ENCODE data around the gene HJV.
A peak's percentile ranks its signal among the peaks of the same experiment; 100 is the strongest.

Gene HJV

GRCh38 chr1:145999321-146000024 is 22.1 kb downstream of the HJV start:
- Histone ChIP-seq H3K9me3 (ENCODE audit: control insufficient read depth in 1 of 2, low read length in 2 of 2) (no peaks in the 10 kb centered on the region), H3K27me3 (ENCODE audit: control insufficient read depth in 1 of 2, insufficient read depth in 2 of 2, low read length in 2 of 2) (no peaks in the 10 kb centered on the region), H3K9ac (ENCODE audit: low read depth in 1 of 2, low read length in 2 of 2) (peak overlapping the region in 1 of 2 donors; percentile 28), H3K4me3 (ENCODE audit: low read depth in 1 of 2, low read length in 2 of 2) (peak overlapping the region in 1 of 2 donors; percentile 1), H3K4me1 (ENCODE audit: control insufficient read depth in 1 of 2, insufficient read depth in 2 of 2, low read length in 2 of 2) (peaks cover 23 to 24% of the 10 kb centered on the region in 2 donors), H3K27ac (ENCODE audit: low read depth, low read length) (peak overlapping the region; percentile 41), H3K36me3 (ENCODE audit: control insufficient read depth in 1 of 2, insufficient read depth in 2 of 2, low read length in 2 of 2) (peaks cover 9 to 14% of the 10 kb centered on the region in 2 donors)

- H3K9me3 ChIP-seq (ENCODE audit: control insufficient read depth in 1 of 2, low read length in 2 of 2) = no peaks in the 10 kb centered on the region
- H3K27ac ChIP-seq (ENCODE audit: low read depth, low read length) = peak overlapping the region; percentile 83
- no peaks in the 10 kb centered on the region for H3K27me3 ChIP-seq (ENCODE audit: control insufficient read depth in 1 of 2, insufficient read depth in 2 of 2, low read length in 2 of 2)
- peaks cover 36 to 42% of the 10 kb centered on the region in 2 donors for H3K4me1 ChIP-seq (ENCODE audit: control insufficient read depth in 1 of 2, insufficient read depth in 2 of 2, low read length in 2 of 2)
- H3K36me3 ChIP-seq (ENCODE audit: control insufficient read depth in 1 of 2, insufficient read depth in 2 of 2, low read length in 2 of 2) = peaks cover 27 to 32% of the 10 kb centered on the region in 2 donors
- H3K4me3 ChIP-seq (ENCODE audit: low read depth in 1 of 2, low read length in 2 of 2) = peak overlapping the region; percentile 85 to 91
- H3K9ac ChIP-seq (ENCODE audit: low read depth in 1 of 2, low read length in 2 of 2) = peak overlapping the region; percentile 93 to 97
Measured at GRCh38 chr1:145997718-145998023, 23.9 kb downstream of the HJV start.

GRCh38 chr1:145997016-145997717 is 24.4 kb downstream of the HJV start:
- peak overlapping the region; percentile 85 to 91 for H3K4me3 ChIP-seq (ENCODE audit: low read depth in 1 of 2, low read length in 2 of 2)
- H3K9ac ChIP-seq (ENCODE audit: low read depth in 1 of 2, low read length in 2 of 2) = peak overlapping the region; percentile 93 to 97
- no peaks in the 10 kb centered on the region for H3K27me3 ChIP-seq (ENCODE audit: control insufficient read depth in 1 of 2, insufficient read depth in 2 of 2, low read length in 2 of 2)
- H3K9me3 ChIP-seq (ENCODE audit: control insufficient read depth in 1 of 2, low read length in 2 of 2) = no peaks in the 10 kb centered on the region
- H3K4me1 ChIP-seq (ENCODE audit: control insufficient read depth in 1 of 2, insufficient read depth in 2 of 2, low read length in 2 of 2) = peaks cover 39 to 47% of the 10 kb centered on the region in 2 donors
- peak overlapping the region; percentile 83 for H3K27ac ChIP-seq (ENCODE audit: low read depth, low read length)
- H3K36me3 ChIP-seq (ENCODE audit: control insufficient read depth in 1 of 2, insufficient read depth in 2 of 2, low read length in 2 of 2) = peaks cover 31 to 35% of the 10 kb centered on the region in 2 donors

GRCh38 chr1:145996433-145997015 is 25.0 kb downstream of the HJV start, which contains the start of gene TXNIP:
TSS of gene TXNIP (minus strand) at chr1:145996579. CDS start at chr1:145996266, 313 bp downstream.
- no peaks in the 10 kb centered on the region for H3K9me3 ChIP-seq (ENCODE audit: control insufficient read depth in 1 of 2, low read length in 2 of 2)
- H3K27ac ChIP-seq (ENCODE audit: low read depth, low read length) = peak within 1 kb of the TSS; percentile 88
- H3K9ac ChIP-seq (ENCODE audit: low read depth in 1 of 2, low read length in 2 of 2) = peak within 1 kb of the TSS; percentile 93 to 97
- peaks cover 31 to 35% of the 10 kb centered on the region in 2 donors for H3K36me3 ChIP-seq (ENCODE audit: control insufficient read depth in 1 of 2, insufficient read depth in 2 of 2, low read length in 2 of 2)
- peak within 1 kb of the TSS; percentile 85 to 91 for H3K4me3 ChIP-seq (ENCODE audit: low read depth in 1 of 2, low read length in 2 of 2)
- H3K27me3 ChIP-seq (ENCODE audit: control insufficient read depth in 1 of 2, insufficient read depth in 2 of 2, low read length in 2 of 2) = no peaks in the 10 kb centered on the region
- peaks cover 39 to 52% of the 10 kb centered on the region in 2 donors for H3K4me1 ChIP-seq (ENCODE audit: control insufficient read depth in 1 of 2, insufficient read depth in 2 of 2, low read length in 2 of 2)

- Histone ChIP-seq H3K27me3 (ENCODE audit: control insufficient read depth in 1 of 2, insufficient read depth in 2 of 2, low read length in 2 of 2) (no peaks in the 10 kb centered on the region), H3K9ac (ENCODE audit: low read depth in 1 of 2, low read length in 2 of 2) (peak overlapping the region; percentile 76 to 97), H3K4me3 (ENCODE audit: low read depth in 1 of 2, low read length in 2 of 2) (peak overlapping the region; percentile 85 to 91), H3K9me3 (ENCODE audit: control insufficient read depth in 1 of 2, low read length in 2 of 2) (no peaks in the 10 kb centered on the region), H3K27ac (ENCODE audit: low read depth, low read length) (peak overlapping the region; percentile 88), H3K36me3 (ENCODE audit: control insufficient read depth in 1 of 2, insufficient read depth in 2 of 2, low read length in 2 of 2) (peaks cover 31 to 35% of the 10 kb centered on the region in 2 donors), H3K4me1 (ENCODE audit: control insufficient read depth in 1 of 2, insufficient read depth in 2 of 2, low read length in 2 of 2) (peaks cover 39 to 52% of the 10 kb centered on the region in 2 donors)
Measured at GRCh38 chr1:145995964-145996432, 25.5 kb downstream of the HJV start.

- Histone ChIP-seq H3K4me3 (ENCODE audit: low read depth in 1 of 2, low read length in 2 of 2) (peak overlapping the region; percentile 85 to 91), H3K36me3 (ENCODE audit: control insufficient read depth in 1 of 2, insufficient read depth in 2 of 2, low read length in 2 of 2) (peaks cover 31 to 35% of the 10 kb centered on the region in 2 donors), H3K9me3 (ENCODE audit: control insufficient read depth in 1 of 2, low read length in 2 of 2) (no peaks in the 10 kb centered on the region), H3K9ac (ENCODE audit: low read depth in 1 of 2, low read length in 2 of 2) (peak overlapping the region; percentile 76 to 97), H3K27me3 (ENCODE audit: control insufficient read depth in 1 of 2, insufficient read depth in 2 of 2, low read length in 2 of 2) (no peaks in the 10 kb centered on the region), H3K4me1 (ENCODE audit: control insufficient read depth in 1 of 2, insufficient read depth in 2 of 2, low read length in 2 of 2) (peaks cover 39 to 52% of the 10 kb centered on the region in 2 donors), H3K27ac (ENCODE audit: low read depth, low read length) (peak overlapping the region; percentile 88)
Measured at GRCh38 chr1:145995148-145995881, 26.2 kb downstream of the HJV start.

GRCh38 chr1:145994391-145995120 is 27.0 kb downstream of the HJV start:
- peaks cover 34 to 46% of the 10 kb centered on the region in 2 donors for H3K4me1 ChIP-seq (ENCODE audit: control insufficient read depth in 1 of 2, insufficient read depth in 2 of 2, low read length in 2 of 2)
- peak overlapping the region; percentile 85 to 91 for H3K4me3 ChIP-seq (ENCODE audit: low read depth in 1 of 2, low read length in 2 of 2)
- peaks cover 31 to 35% of the 10 kb centered on the region in 2 donors for H3K36me3 ChIP-seq (ENCODE audit: control insufficient read depth in 1 of 2, insufficient read depth in 2 of 2, low read length in 2 of 2)
- H3K27me3 ChIP-seq (ENCODE audit: control insufficient read depth in 1 of 2, insufficient read depth in 2 of 2, low read length in 2 of 2) = no peaks in the 10 kb centered on the region
- no peaks in the 10 kb centered on the region for H3K9me3 ChIP-seq (ENCODE audit: control insufficient read depth in 1 of 2, low read length in 2 of 2)
- peak overlapping the region; percentile 76 to 97 for H3K9ac ChIP-seq (ENCODE audit: low read depth in 1 of 2, low read length in 2 of 2)
- H3K27ac ChIP-seq (ENCODE audit: low read depth, low read length) = peak overlapping the region; percentile 88

GRCh38 chr1:145993618-145994390 is 27.7 kb downstream of the HJV start:
- H3K27me3 ChIP-seq (ENCODE audit: control insufficient read depth in 1 of 2, insufficient read depth in 2 of 2, low read length in 2 of 2) = no peaks in the 10 kb centered on the region
- H3K9ac ChIP-seq (ENCODE audit: low read depth in 1 of 2, low read length in 2 of 2) = peak overlapping the region; percentile 76 to 97
- no peaks in the 10 kb centered on the region for H3K9me3 ChIP-seq (ENCODE audit: control insufficient read depth in 1 of 2, low read length in 2 of 2)
- H3K4me1 ChIP-seq (ENCODE audit: control insufficient read depth in 1 of 2, insufficient read depth in 2 of 2, low read length in 2 of 2) = peaks cover 28 to 39% of the 10 kb centered on the region in 2 donors
- peaks cover 31 to 35% of the 10 kb centered on the region in 2 donors for H3K36me3 ChIP-seq (ENCODE audit: control insufficient read depth in 1 of 2, insufficient read depth in 2 of 2, low read length in 2 of 2)
- H3K4me3 ChIP-seq (ENCODE audit: low read depth in 1 of 2, low read length in 2 of 2) = peak overlapping the region; percentile 85 to 91
- peak overlapping the region; percentile 88 for H3K27ac ChIP-seq (ENCODE audit: low read depth, low read length)

Measured in duodenal mucosa (tissue), 2 donors.